Skeletal muscle tissue (tissue), 4 donors: ENCODE data around the gene DVL2. TPM values are rescaled to one million over a fixed set of nuclear protein-coding genes. Genes with fewer than 3 reads are reported as not detected.

Source experiments
- H3K27ac ChIP-seq: one replicate; pipeline ENCODE4 v1.7.0; 2013; ENCODE audit warnings: mild to moderate bottlenecking, low read depth, low read length, inconsistent platforms
- H3K27me3 ChIP-seq, 3 donors: one replicate each; pipeline ENCODE4 v1.7.0; 2013; ENCODE audit warnings: low read length in 3 of 3; ENCODE audit not compliant: control insufficient read depth in 3 of 3, insufficient read depth in 3 of 3
- H3K36me3 ChIP-seq, 3 donors: one replicate each; pipeline ENCODE4 v1.7.0; 2013; ENCODE audit warnings: low read length in 3 of 3; ENCODE audit not compliant: control insufficient read depth in 3 of 3, insufficient read depth in 3 of 3
- H3K4me1 ChIP-seq, 3 donors: one replicate each; pipeline ENCODE4 v1.7.0; 2013; ENCODE audit warnings: low read length in 3 of 3, mild to moderate bottlenecking in 3 of 3; ENCODE audit not compliant: control insufficient read depth in 3 of 3, insufficient read depth in 3 of 3
- H3K4me3 ChIP-seq, 3 donors: one replicate each; pipeline ENCODE4 v1.7.0; 2013; ENCODE audit warnings: low read length in 3 of 3
- H3K9ac ChIP-seq, 3 donors: one replicate each; pipeline ENCODE4 v1.7.0; 2013; ENCODE audit warnings: low read length in 3 of 3, mild to moderate bottlenecking in 3 of 3, moderate library complexity in 2 of 3, low read depth in 1 of 3
- H3K9me3 ChIP-seq, 3 donors: one replicate each; pipeline ENCODE4 v1.7.0; 2013; ENCODE audit warnings: low read length in 3 of 3; ENCODE audit not compliant: control insufficient read depth in 3 of 3
- total RNA-seq: library from RNA; depleted of rRNA; stranded (reverse); fragments of >200 nt; gene quantifications from one replicate; pipeline ENCODE4 v1.2.3, GENCODE V29; 2014
- donor health status: Osteomylitis.

Gene DVL2
- total RNA-seq, 1 donor from 2014 or later = 63.2 TPM

- H3K9ac ChIP-seq = peak within 1 kb of the TSS; percentile 96 to 99 (median 98)
- H3K4me1 ChIP-seq = peaks cover 36 to 48% (median 37%) of the 10 kb centered on the region in 3 donors
- peaks cover 17 to 34% (median 29%) of the 10 kb centered on the region in 3 donors for H3K36me3 ChIP-seq
- H3K9me3 ChIP-seq = no peaks in the 10 kb centered on the region
- H3K27ac ChIP-seq = peak within 1 kb of the TSS; percentile 100
- peak within 1 kb of the TSS; percentile 98 to 99 (median 98) for H3K4me3 ChIP-seq
- no peaks in the 10 kb centered on the region for H3K27me3 ChIP-seq
Observed at GRCh38 chr17:7239091-7240027, 5.0 kb upstream of the DVL2 start, which contains the start of gene PHF23. TSS of gene PHF23 (minus strand) at chr17:7239457. CDS start at chr17:7239279, 178 bp downstream.

DNA sequence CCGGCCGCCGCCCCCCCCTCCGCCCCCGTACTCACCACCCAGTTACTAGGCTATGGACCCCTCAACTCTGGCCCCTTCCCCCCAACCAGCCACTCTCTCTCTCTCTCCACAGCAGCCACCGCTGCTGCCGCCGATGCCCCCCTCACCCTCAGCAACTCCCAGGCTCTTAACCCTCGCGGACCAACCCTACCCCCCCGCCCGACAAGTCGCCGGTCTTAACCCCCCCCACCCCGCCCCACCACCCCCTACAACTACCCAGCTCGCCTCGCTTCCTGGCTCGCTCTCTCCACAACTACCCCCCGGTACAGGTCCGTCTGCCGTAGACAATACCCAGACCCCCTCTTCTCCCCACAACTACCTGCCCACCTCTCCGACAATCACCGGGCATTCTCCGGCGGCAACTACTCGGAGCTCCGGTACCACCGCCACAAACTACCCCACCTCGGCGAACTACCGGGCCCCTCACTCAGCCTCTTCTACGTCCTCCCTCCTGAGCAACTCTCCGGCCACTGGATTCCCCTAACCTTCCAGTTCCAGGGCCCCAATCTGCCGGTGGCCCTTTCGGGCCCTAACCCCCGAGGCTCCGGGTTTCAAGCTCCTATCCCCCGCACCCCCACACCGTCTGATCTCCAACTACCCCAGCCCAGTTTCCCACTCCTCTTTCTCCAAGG, 4.2 kb upstream of the DVL2 start:
- H3K4me3 ChIP-seq = peak overlapping the region; percentile 86 to 91 (median 88)
- H3K4me1 ChIP-seq = peaks cover 38 to 46% (median 38%) of the 10 kb centered on the region in 3 donors
- no peaks in the 10 kb centered on the region for H3K27me3 ChIP-seq
- H3K9ac ChIP-seq = peak overlapping the region; percentile 89 to 98 (median 96)
- H3K36me3 ChIP-seq = peaks cover 12 to 29% (median 23%) of the 10 kb centered on the region in 3 donors
- peak overlapping the region; percentile 97 for H3K27ac ChIP-seq
- no peaks in the 10 kb centered on the region for H3K9me3 ChIP-seq

DNA sequence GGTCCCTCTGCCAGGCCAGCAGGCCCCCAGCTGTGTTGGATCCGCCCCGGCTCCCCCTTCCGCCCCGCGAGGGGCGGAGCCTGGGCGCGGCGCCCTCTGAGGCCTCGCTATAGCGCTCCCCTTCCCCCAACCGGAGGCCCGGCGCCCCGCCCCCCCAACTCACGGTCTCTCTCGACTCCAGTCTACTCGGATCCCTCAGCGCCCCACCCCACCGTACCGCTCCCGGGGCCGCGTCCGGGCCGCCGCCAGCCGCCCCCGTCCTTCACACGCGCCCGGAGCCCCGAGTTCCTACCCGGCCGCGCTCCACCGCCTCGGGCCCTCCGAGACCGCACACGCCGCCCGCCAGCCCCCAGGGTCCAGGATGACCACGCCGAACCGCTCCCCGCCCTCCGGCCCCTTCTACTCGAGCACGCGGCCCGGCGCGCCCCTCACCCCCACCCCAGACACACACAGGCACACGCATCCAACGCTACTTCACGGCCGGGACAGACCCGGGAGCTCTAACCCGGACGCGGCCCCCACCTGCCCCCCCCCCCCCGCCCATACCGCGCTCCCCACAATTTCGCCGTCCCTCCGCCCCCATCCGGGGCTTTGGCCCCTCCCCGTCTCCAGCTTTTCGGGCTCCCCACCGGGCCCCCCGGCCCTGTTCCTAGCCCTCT, 3.6 kb upstream of the DVL2 start:
- H3K36me3 ChIP-seq = peaks cover 12 to 29% (median 21%) of the 10 kb centered on the region in 3 donors
- H3K4me1 ChIP-seq = peaks cover 39 to 47% (median 40%) of the 10 kb centered on the region in 3 donors
- no peaks in the 10 kb centered on the region for H3K27me3 ChIP-seq
- no peaks in the 10 kb centered on the region for H3K9me3 ChIP-seq
- H3K4me3 ChIP-seq = peak overlapping the region in 2 of 3 donors; percentile 75 to 86
- H3K9ac ChIP-seq = peak overlapping the region; percentile 40 to 98 (median 89)
- H3K27ac ChIP-seq = peak overlapping the region; percentile 97

- no peaks in the 10 kb centered on the region for H3K27me3 ChIP-seq
- H3K9me3 ChIP-seq = no peaks in the 10 kb centered on the region
- H3K4me1 ChIP-seq = peaks cover 40 to 53% (median 44%) of the 10 kb centered on the region in 3 donors
- H3K9ac ChIP-seq = peak overlapping the region; percentile 40 to 73 (median 63)
- H3K4me3 ChIP-seq = peak overlapping the region in 2 of 3 donors; percentile 1 to 86
- H3K27ac ChIP-seq = peak overlapping the region; percentile 97
- peaks cover 12 to 29% (median 21%) of the 10 kb centered on the region in 3 donors for H3K36me3 ChIP-seq
Observed at GRCh38 chr17:7237266-7237760, 3.0 kb upstream of the DVL2 start.

- Histone ChIP-seq H3K4me1 (peaks cover 40 to 55% (median 46%) of the 10 kb centered on the region in 3 donors), H3K9ac (no peak overlapping the region), H3K36me3 (peaks cover 12 to 29% (median 21%) of the 10 kb centered on the region in 3 donors), H3K27me3 (no peaks in the 10 kb centered on the region), H3K4me3 (no peak overlapping the region), H3K9me3 (no peaks in the 10 kb centered on the region), H3K27ac (peak overlapping the region; percentile 97)
Observed at GRCh38 chr17:7236808-7237207, 2.5 kb upstream of the DVL2 start.

DNA sequence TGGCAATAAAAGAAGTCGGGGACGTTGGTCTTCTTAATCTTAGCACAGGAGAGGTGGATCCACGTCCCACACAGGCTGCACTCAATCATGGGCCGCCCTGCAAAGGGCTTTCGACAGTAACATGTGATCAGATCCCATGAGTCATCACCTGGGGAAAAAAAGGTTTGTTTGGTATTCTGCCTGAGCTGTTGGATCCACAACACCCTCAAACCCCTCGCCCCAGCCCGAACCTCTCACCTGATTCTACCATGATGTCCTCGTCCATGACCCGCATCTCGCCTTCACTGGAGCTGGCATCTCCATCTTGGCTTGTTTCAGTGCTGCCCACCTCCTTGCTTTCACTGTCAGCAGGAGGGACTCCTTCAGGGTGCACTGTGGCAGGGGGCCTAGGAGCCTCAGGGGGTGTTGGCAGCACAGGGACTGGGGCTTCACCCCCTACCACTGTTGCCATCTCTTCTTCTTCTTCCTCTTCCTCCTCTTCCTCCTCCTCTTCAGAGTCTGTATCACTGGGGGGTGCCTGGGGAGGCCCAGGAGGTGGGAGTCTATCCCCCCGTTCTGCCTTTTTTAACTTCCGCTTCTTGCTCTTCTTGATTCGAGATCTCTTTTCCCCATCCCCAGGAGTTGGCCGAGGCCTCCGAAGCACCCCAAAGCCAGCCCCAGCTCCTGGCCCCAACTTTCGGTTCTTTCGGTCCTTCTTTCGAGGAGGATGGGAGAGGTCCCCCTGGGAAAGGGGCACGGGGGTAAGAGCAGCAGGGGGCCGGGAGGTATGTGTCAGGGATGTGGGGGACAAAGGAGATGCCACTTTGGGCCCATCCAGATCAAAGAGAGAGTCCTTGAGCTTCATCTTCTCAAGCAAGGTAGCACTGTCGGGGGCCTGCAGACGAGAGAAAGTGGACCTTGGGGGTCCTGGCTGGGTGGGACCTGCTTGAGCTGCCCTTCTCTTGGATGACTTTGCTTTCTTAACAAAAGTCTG, 1.7 kb upstream of the DVL2 start:
- no peak overlapping the region for H3K4me3 ChIP-seq
- H3K27ac ChIP-seq = no peak overlapping the region
- H3K36me3 ChIP-seq = peaks cover 10 to 27% (median 17%) of the 10 kb centered on the region in 3 donors
- no peaks in the 10 kb centered on the region for H3K27me3 ChIP-seq
- no peak overlapping the region for H3K9ac ChIP-seq
- no peaks in the 10 kb centered on the region for H3K9me3 ChIP-seq
- H3K4me1 ChIP-seq = peaks cover 34 to 49% (median 40%) of the 10 kb centered on the region in 3 donors

DNA sequence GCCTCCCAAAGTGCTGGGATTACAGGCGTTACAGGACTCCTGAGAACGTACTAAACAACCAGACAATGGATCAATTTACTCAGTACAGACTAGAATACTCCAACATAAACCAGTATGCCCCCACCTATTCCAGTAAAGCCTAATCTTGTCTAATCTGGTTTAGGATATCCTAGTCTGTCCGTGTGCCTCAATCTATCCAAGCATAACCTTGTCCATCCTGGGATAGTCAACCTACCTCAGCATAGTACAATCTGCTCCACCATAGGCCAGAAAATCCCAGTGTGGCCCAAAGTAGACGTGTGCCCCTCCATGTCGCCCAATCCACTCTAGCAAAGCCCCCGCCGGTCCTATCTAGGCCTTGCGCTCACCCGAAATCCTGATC, 625 bp downstream of the DVL2 start:
- Histone ChIP-seq H3K4me3 (peak overlapping the region; percentile 81 to 94 (median 87)), H3K9ac (peak overlapping the region; percentile 86 to 93 (median 91)), H3K9me3 (no peaks in the 10 kb centered on the region), H3K36me3 (peaks cover 21 to 34% (median 28%) of the 10 kb centered on the region in 3 donors), H3K4me1 (peaks cover 21 to 35% (median 28%) of the 10 kb centered on the region in 3 donors), H3K27me3 (no peaks in the 10 kb centered on the region), H3K27ac (peak overlapping the region; percentile 81)

- no peaks in the 10 kb centered on the region for H3K27me3 ChIP-seq
- no peak overlapping the region for H3K27ac ChIP-seq
- H3K9ac ChIP-seq = no peak overlapping the region
- H3K36me3 ChIP-seq = peaks cover 33 to 48% (median 34%) of the 10 kb centered on the region in 3 donors
- H3K9me3 ChIP-seq = no peaks in the 10 kb centered on the region
- peak overlapping the region in 2 of 3 donors; percentile 6 to 17 for H3K4me3 ChIP-seq
- H3K4me1 ChIP-seq = peaks cover 17 to 35% (median 28%) of the 10 kb centered on the region in 3 donors
Observed at GRCh38 chr17:7232114-7232513, 2.2 kb downstream of the DVL2 start.
